ENCODE data around the gene AUNIP. TPM values are rescaled to one million over a fixed set of nuclear protein-coding genes. Genes with fewer than 3 reads are reported as not detected.

Gene AUNIP
- total and polyA plus RNA-seq, 2 donors (not counting 3 experiments of a cell fraction or from before 2014, with no cell fraction given): 1.8 to 4.5 TPM

- Histone ChIP-seq H2AFZ (ENCODE audit: low read depth, low read length) (peak within 1 kb of the TSS; percentile 81), H3K4me3 (replicated peaks in 1 of 3; ENCODE audit: insufficient read depth in 1 of 3, low read depth in 1 of 3, low read length in 3 of 3) (peak within 1 kb of the TSS; percentile 74 to 80 (median 77)), H3K4me1 (ENCODE audit: control insufficient read depth, extremely low read depth, insufficient read depth, low read length) (peaks cover 14% of the 10 kb centered on the region), H3K27me3 (ENCODE audit: control insufficient read depth in 2 of 2, insufficient read depth in 2 of 2, low read length in 2 of 2) (no peaks in the 10 kb centered on the region), H3K27ac (ENCODE audit: insufficient read depth, low read depth, low read length) (peak within 1 kb of the TSS; percentile 47), H3K79me2 (ENCODE audit: control insufficient read depth, insufficient read depth, low read length) (peaks cover 9% of the 10 kb centered on the region), H3K9me3 (replicated peaks; ENCODE audit: control insufficient read depth, insufficient read depth, low read length) (no peaks in the 10 kb centered on the region), H3K9me1 (replicated peaks; ENCODE audit: control insufficient read depth, extremely low read depth, insufficient read depth, low read length) (no peaks in the 10 kb centered on the region), H3K9ac (replicated peaks; ENCODE audit: extremely low read depth, insufficient read depth, low read length) (peak within 1 kb of the TSS; percentile 82), H3K4me2 (ENCODE audit: insufficient read depth, low read length) (peak within 1 kb of the TSS; percentile 38), H4K20me1 (replicated peaks; ENCODE audit: control insufficient read depth, extremely low read depth, insufficient read depth, low read length) (no peaks in the 10 kb centered on the region), H3K36me3 (ENCODE audit: control insufficient read depth in 2 of 2, extremely low read depth in 1 of 2, insufficient read depth in 2 of 2, low read length in 2 of 2) (peaks cover 0 to 17% of the 10 kb centered on the region in 2 experiments)
- CTCF ChIA-PET: interaction anchor here (0.8 to 1.5 kb wide), 7 partner anchors 9 to 337 kb away, joined by 3 to 8 read pairs (median 3); partner anchors contain the start of gene PAFAH2
- TF ChIP-seq POLR2A (IDR thresholded peaks at IDR 0.05; ENCODE audit: low read depth, low read length) (peak; percentile 65), JUN (IDR thresholded peaks at IDR 0.05; ENCODE audit: borderline replicate concordance, insufficient read depth, insufficient read length, low read depth) (no peak), POLR2AphosphoS5 (IDR thresholded peaks at IDR 0.05; ENCODE audit: insufficient read depth, low read depth, low read length) (peak; percentile 67)
- DNase-seq (ENCODE audit: low read depth, low spot score) (peak; percentile 77), FAIRE-seq (peak; percentile 77)
- dilution Hi-C loops (cut with MboI; ENCODE audit: extremely low pct_ligation_motif_present, low sequenced_read_pairs): no loop called here
- intact Hi-C loops (cut with micrococcal nuclease): loop anchor here (1.0 kb wide), 2 partner anchors 40 to 179 kb away; partner anchors contain the start of genes AUNIP and PAFAH2
- no TSS peak for BruUV-seq (replicated peaks)
- POLR2A ChIA-PET: interaction anchor here (0.6 kb wide), 1 partner anchor 24 kb away, joined by 4 read pairs; no protein-coding TSS in a partner anchor
Observed at GRCh38 chr1:25819491-25820246, 39.6 kb downstream of the AUNIP start, which contains the start of gene MTFR1L. Gene MTFR1L, plus strand, starts transcription at chr1:25819954. Its CDS starts 3,151 bp downstream, at chr1:25823105.

- Histone ChIP-seq H3K9ac (replicated peaks; ENCODE audit: extremely low read depth, insufficient read depth, low read length) (no peak overlapping the region), H3K36me3 (ENCODE audit: control insufficient read depth in 2 of 2, extremely low read depth in 1 of 2, insufficient read depth in 2 of 2, low read length in 2 of 2) (peaks cover 0 to 24% of the 10 kb centered on the region in 2 experiments), H3K27ac (ENCODE audit: insufficient read depth, low read depth, low read length) (no peak overlapping the region), H3K4me1 (ENCODE audit: control insufficient read depth, extremely low read depth, insufficient read depth, low read length) (peaks cover 14% of the 10 kb centered on the region), H3K27me3 (ENCODE audit: control insufficient read depth in 2 of 2, insufficient read depth in 2 of 2, low read length in 2 of 2) (no peaks in the 10 kb centered on the region), H3K9me3 (replicated peaks; ENCODE audit: control insufficient read depth, insufficient read depth, low read length) (no peaks in the 10 kb centered on the region), H3K79me2 (ENCODE audit: control insufficient read depth, insufficient read depth, low read length) (peaks cover 9% of the 10 kb centered on the region), H4K20me1 (replicated peaks; ENCODE audit: control insufficient read depth, extremely low read depth, insufficient read depth, low read length) (no peaks in the 10 kb centered on the region), H3K4me3 (replicated peaks in 1 of 3; ENCODE audit: insufficient read depth in 1 of 3, low read depth in 1 of 3, low read length in 3 of 3) (no peak overlapping the region), H3K9me1 (replicated peaks; ENCODE audit: control insufficient read depth, extremely low read depth, insufficient read depth, low read length) (no peaks in the 10 kb centered on the region), H3K4me2 (ENCODE audit: insufficient read depth, low read length) (no peak overlapping the region), H2AFZ (ENCODE audit: low read depth, low read length) (no peak overlapping the region)
- BruUV-seq (replicated peaks): no TSS peak
- POLR2A ChIA-PET: no interaction called here
- no peak for FAIRE-seq
- CTCF ChIA-PET: interaction anchor here (1.1 kb wide), 1 partner anchor 179 kb away, joined by 4 read pairs; the partner anchor contains the start of gene PAFAH2
- DNase-seq (ENCODE audit: low read depth, low spot score): no peak
- intact Hi-C loops (cut with micrococcal nuclease) (no loop called here), dilution Hi-C loops (cut with MboI; ENCODE audit: extremely low pct_ligation_motif_present, low sequenced_read_pairs) (no loop called here)
- TF ChIP-seq MAX (IDR thresholded peaks at IDR 0.05; ENCODE audit: insufficient read depth, insufficient read length) (no peak), CTCF (IDR thresholded peaks at IDR 0.05; ENCODE audit: extremely low read depth in 1 of 2, insufficient read depth in 1 of 2, low read depth in 1 of 2, low read length in 2 of 2) (no peak), POLR2A (IDR thresholded peaks at IDR 0.05; ENCODE audit: low read depth, low read length) (no peak), GATA2 (IDR thresholded peaks at IDR 0.05; ENCODE audit: insufficient read depth, insufficient read length, low read depth, low read length) (no peak), FOS (IDR thresholded peaks at IDR 0.05; ENCODE audit: borderline replicate concordance, insufficient read depth, low read length) (no peak), POLR2AphosphoS5 (IDR thresholded peaks at IDR 0.05; ENCODE audit: insufficient read depth, low read depth, low read length) (no peak)
Observed at GRCh38 chr1:25818569-25818968, 40.7 kb downstream of the AUNIP start.
